NCI-H748 (cell line): ENCODE measurements around the gene HPF1.
"Not testable (repeated sequence)": the region's sequence is repeated elsewhere in the genome, so short reads cannot be mapped to it uniquely, and the experiment has no call there.

Experiments used
- DNase-seq: peaks from one replicate; lab custom pipeline; 2025; ENCODE audit not compliant: unreplicated experiment; lab: John Stamatoyannopoulos, UW

The HPF1 gene

GRCh38 chr4:169757575-169758184 is at the start of gene HPF1:
Gene HPF1 (minus strand): TSS chr4:169757944. CDS start chr4:169757877, 67 bp downstream.
- DNase-seq: peak; percentile 93

- DNase-seq: not testable (repeated sequence)
Observed at GRCh38 chr4:169806770-169807169, 49.0 kb upstream of the HPF1 start.

- DNase-seq: no peak
Observed at GRCh38 chr4:169803413-169803812, 45.7 kb upstream of the HPF1 start.

- DNase-seq: no peak
Observed at GRCh38 chr4:169802873-169803272, 45.1 kb upstream of the HPF1 start.

GRCh38 chr4:169800541-169800940 is 42.8 kb upstream of the HPF1 start:
- no peak for DNase-seq

- no peak for DNase-seq
Observed at GRCh38 chr4:169799260-169799659, 41.5 kb upstream of the HPF1 start.

GRCh38 chr4:169795585-169795984 is 37.8 kb upstream of the HPF1 start:
- DNase-seq: no peak

- peak; percentile 87 for DNase-seq
Observed at GRCh38 chr4:169791527-169792156, 33.9 kb upstream of the HPF1 start.

GRCh38 chr4:169791062-169791461 is 33.3 kb upstream of the HPF1 start:
- no peak for DNase-seq

GRCh38 chr4:169774466-169775445 is 17.0 kb upstream of the HPF1 start:
- no peak for DNase-seq

- no peak for DNase-seq
Observed at GRCh38 chr4:169773889-169774288, 16.1 kb upstream of the HPF1 start.

GRCh38 chr4:169771556-169772080 is 13.9 kb upstream of the HPF1 start:
- not testable (repeated sequence) for DNase-seq

- no peak for DNase-seq
Observed at GRCh38 chr4:169770416-169770815, 12.7 kb upstream of the HPF1 start.

- DNase-seq: no peak
Observed at GRCh38 chr4:169768385-169768784, 10.6 kb upstream of the HPF1 start.

GRCh38 chr4:169766741-169767140 is 9.0 kb upstream of the HPF1 start:
- DNase-seq: no peak

- no peak for DNase-seq
Observed at GRCh38 chr4:169765835-169766234, 8.1 kb upstream of the HPF1 start.

- no peak for DNase-seq
Observed at GRCh38 chr4:169761846-169762245, 4.1 kb upstream of the HPF1 start.

GRCh38 chr4:169758401-169758962 is 738 bp upstream of the HPF1 start:
- DNase-seq: no peak

GRCh38 chr4:169756971-169757574 is 671 bp downstream of the HPF1 start:
- no peak for DNase-seq

- no peak for DNase-seq
Observed at GRCh38 chr4:169745291-169745690, 12.5 kb downstream of the HPF1 start.

- no peak for DNase-seq
Observed at GRCh38 chr4:169744601-169745000, 13.1 kb downstream of the HPF1 start.
